Vagina (tissue), 2 donors: ENCODE data around the gene SPRR3.

Experiments
- CTCF ChIP-seq, 3 experiments: fragments of 450-650 bp in 2 of 3; fragments of 200-600 bp in 1 of 3; sonication (generic) in 1 of 3; IDR thresholded peaks; one replicate each; pipeline ENCODE4 v1.5.1; 2017 to 2019; ENCODE audit warnings: antibody characterized with exemption in 3 of 3, mild to moderate bottlenecking in 2 of 3, moderate library complexity in 2 of 3
- POLR2A ChIP-seq, 2 donors: fragments of 450-650 bp; IDR thresholded peaks; one replicate each; pipeline ENCODE4 v1.6.1; 2017; ENCODE audit warnings: antibody characterized with exemption in 2 of 2, mild to moderate bottlenecking in 2 of 2, moderate library complexity in 2 of 2

GRCh38 chr1:153000294-153000693 lies 1.3 kb upstream of the SPRR3 start:
- TF ChIP-seq POLR2A (IDR thresholded peaks at IDR 0.05): no peak
- TF ChIP-seq CTCF (IDR thresholded peaks at IDR 0.05): no peak
